Endothelial cell of umbilical vein (primary cell): ENCODE data around the gene HOXA4. TPM values are rescaled to one million over a fixed set of nuclear protein-coding genes. Genes with fewer than 3 reads are reported as not detected.
A peak's percentile ranks its signal among the peaks of the same experiment; 100 is the strongest.

ENCODE experiments used
- BruUV-seq: library from RNA; stranded (reverse); fragments of 400-500 nt; replicated peaks from 2 replicates; lab custom pipeline; 2021; lab: Mats Ljungman, UMichigan
- CTCF ChIA-PET: fragments of 300-600, 350-600 bp; sonication (Branson Sonifier 250); formaldehyde crosslinking; loops from one replicate; lab custom pipeline; 2021; ENCODE audit warnings: antibody characterized with exemption, inconsistent platforms; lab: Charles Lee
- POLR2A ChIA-PET: fragments of 300-600, 350-600 bp; sonication (Branson Sonifier 250); formaldehyde crosslinking; loops from one replicate; lab custom pipeline; 2021; ENCODE audit warnings: antibody characterized with exemption, inconsistent platforms; lab: Charles Lee
- DNase-seq: peaks from one replicate; pipeline ENCODE4 v3.0.0-alpha.2; 2011; ENCODE audit warnings: low read depth, low spot score
- FAIRE-seq: peaks from 2 replicates; lab custom pipeline; 2011; peaks lifted over from hg19 to GRCh38; lab: Jason Lieb, UNC
- H2AFZ ChIP-seq: 2 replicates; pipeline ENCODE4 v1.6.0; 2012; ENCODE audit warnings: low read depth, low read length, control low read depth, inconsistent platforms
- H3K27ac ChIP-seq: 2 replicates; pipeline ENCODE4 v1.5.1; 2011; ENCODE audit warnings: low read depth, mild to moderate bottlenecking, control low read depth, low read length, moderate library complexity; ENCODE audit not compliant: insufficient read depth
- H3K27me3 ChIP-seq, 2 experiments: 2 replicates each; pipeline versions ENCODE4 v1.6.0 to v1.6.1; 2011; ENCODE audit warnings: low read length in 2 of 2, mixed read lengths in 1 of 2; ENCODE audit not compliant: control insufficient read depth in 2 of 2, insufficient read depth in 2 of 2
- H3K36me3 ChIP-seq, 2 experiments: 2 replicates in 1 of 2; 3 replicates in 1 of 2; pipeline ENCODE4 v1.5.1; 2011; ENCODE audit warnings: low read length in 2 of 2, mild to moderate bottlenecking in 1 of 2, moderate library complexity in 1 of 2; ENCODE audit not compliant: control insufficient read depth in 2 of 2, insufficient read depth in 2 of 2; ENCODE audit errors: extremely low read depth in 1 of 2
- H3K4me1 ChIP-seq: 3 replicates; pipeline ENCODE4 v1.5.1; 2011; ENCODE audit warnings: mild to moderate bottlenecking, low read length; ENCODE audit not compliant: control insufficient read depth, insufficient read depth; ENCODE audit errors: extremely low read depth
- H3K4me2 ChIP-seq: 2 replicates; pipeline ENCODE4 v1.6.1; 2011; ENCODE audit warnings: low read length, control low read depth, mixed read lengths; ENCODE audit not compliant: insufficient read depth
- H3K4me3 ChIP-seq, 3 experiments: fragments of 200-600 bp in 1 of 3; sonication (generic), shearing (Covaris generic) in 1 of 3; replicated peaks in 1 of 3; 2 replicates each; pipeline ENCODE4 v1.5.1; 2011 to 2016; ENCODE audit warnings: control low read depth in 3 of 3, low read length in 3 of 3, mild to moderate bottlenecking in 2 of 3, inconsistent platforms in 1 of 3, low read depth in 1 of 3, moderate library complexity in 1 of 3; ENCODE audit not compliant: insufficient read depth in 1 of 3
- H3K79me2 ChIP-seq: 2 replicates; pipeline ENCODE4 v1.6.0; 2012; ENCODE audit warnings: low read length, inconsistent platforms; ENCODE audit not compliant: control insufficient read depth, insufficient read depth
- H3K9ac ChIP-seq: replicated peaks from 2 replicates; pipeline ENCODE3; 2011; ENCODE audit warnings: low read length, control low read depth; ENCODE audit not compliant: insufficient read depth; ENCODE audit errors: extremely low read depth
- H3K9me1 ChIP-seq: replicated peaks from 3 replicates; pipeline ENCODE4 v1.6.0; 2011; ENCODE audit warnings: mild to moderate bottlenecking, low read length; ENCODE audit not compliant: control insufficient read depth, insufficient read depth; ENCODE audit errors: extremely low read depth
- H3K9me3 ChIP-seq: replicated peaks from 2 replicates; pipeline ENCODE4 v1.5.1; 2012; ENCODE audit warnings: low read length, inconsistent platforms; ENCODE audit not compliant: control insufficient read depth, insufficient read depth
- H4K20me1 ChIP-seq: replicated peaks from 2 replicates; pipeline ENCODE3; 2011; ENCODE audit warnings: mild to moderate bottlenecking, low read length; ENCODE audit not compliant: control insufficient read depth, insufficient read depth; ENCODE audit errors: extremely low read depth
- EZH2 ChIP-seq: IDR thresholded peaks from 2 replicates; pipeline ENCODE4 v1.6.1; 2012; ENCODE audit warnings: borderline replicate concordance, low read depth, mild to moderate bottlenecking, moderate library complexity, low read length, inconsistent platforms; ENCODE audit not compliant: severe bottlenecking
- GATA2 ChIP-seq: IDR thresholded peaks from 2 replicates; pipeline ENCODE4 v1.7.0; 2011; ENCODE audit warnings: low read depth, mild to moderate bottlenecking, moderate library complexity, mixed read lengths, low read length; ENCODE audit not compliant: insufficient read length, insufficient read depth
- MAX ChIP-seq: IDR thresholded peaks from 2 replicates; pipeline ENCODE4 v1.6.1; 2011; ENCODE audit not compliant: insufficient read depth, insufficient read length
- MYC ChIP-seq: IDR thresholded peaks from one replicate; pipeline ENCODE4 v1.6.1; 2011; ENCODE audit warnings: mild to moderate bottlenecking, low read depth, low read length
- POLR2A ChIP-seq: IDR thresholded peaks from 2 replicates; pipeline ENCODE4 v1.6.1; 2012; ENCODE audit warnings: low read depth, mild to moderate bottlenecking, control low read depth, low read length
- POLR2AphosphoS5 ChIP-seq: IDR thresholded peaks from 2 replicates; pipeline ENCODE4 v1.6.1; 2012; ENCODE audit warnings: low read depth, mild to moderate bottlenecking, control low read depth, low read length, moderate library complexity; ENCODE audit not compliant: insufficient read depth
- dilution Hi-C: fragments of 300-500 bp; cut with MboI; formaldehyde crosslinking; loops from one replicate; pipeline ENCODE4 v1.15.0; 2019; ENCODE audit warnings: low sequenced_read_pairs; ENCODE audit not compliant: extremely low pct_ligation_motif_present
- intact Hi-C: fragments of 100-400 bp; cut with micrococcal nuclease; formaldehyde crosslinking; loops from one replicate; pipeline ENCODE4 v1.10.0; 2022
- polyA plus RNA-seq, 4 experiments: library from polyadenylated mRNA; depleted of rRNA in 3 of 4; stranded (reverse) in 3 of 4; unstranded in 1 of 4; fragments of >200 nt; gene quantifications; 2 replicates each; pipeline versions ENCODE4 v1.2.1 to v1.2.3, GENCODE V29; 2011 to 2012; ENCODE audit warnings: missing spikeins in 1 of 4
- total RNA-seq: library from RNA; stranded (reverse); gene quantifications from 2 replicates; pipeline ENCODE4 v1.2.3, GENCODE V29; 2021

Gene HOXA4
- total and polyA plus RNA-seq, 2 donors (not counting 3 experiments of a cell fraction or from before 2014, with no cell fraction given) = 4.9 to 8.1 TPM

- FAIRE-seq (no peak), DNase-seq (no peak)
- no TSS peak for BruUV-seq
- H3K79me2 ChIP-seq = peaks cover 98% of the 10 kb centered on the region
- H3K4me3 ChIP-seq = peak overlapping the region; percentile 54 to 85 (median 55)
- no peak overlapping the region for H2AFZ ChIP-seq
- peak overlapping the region; percentile 67 for H3K27ac ChIP-seq
- intact Hi-C loops (loop anchor here (2.0 kb wide), 1 partner anchor 15 kb away; the partner anchor contains the start of gene HOXA9), dilution Hi-C loops (loop anchor here (25.0 kb wide), 1 partner anchor 963 kb away; no protein-coding TSS in a partner anchor)
- CTCF ChIA-PET = interaction anchor here (1.0 to 5.6 kb wide), 19 partner anchors 9 to 780 kb away, joined by 3 to 83 read pairs (median 5); partner anchors contain the start of genes HOXA4 and HOXA9
- H4K20me1 ChIP-seq = no peaks in the 10 kb centered on the region
- peak overlapping the region; percentile 78 for H3K4me2 ChIP-seq
- peaks cover 0 to 8% of the 10 kb centered on the region in 2 experiments for H3K36me3 ChIP-seq
- H3K4me1 ChIP-seq = peaks cover 73% of the 10 kb centered on the region
- H3K9me1 ChIP-seq = no peaks in the 10 kb centered on the region
- TF ChIP-seq POLR2A = no peak
- no peak for TF ChIP-seq MAX
- no peak for TF ChIP-seq EZH2
- TF ChIP-seq MYC = no peak
- TF ChIP-seq POLR2AphosphoS5 = no peak
- no peak for TF ChIP-seq GATA2
- no peaks in the 10 kb centered on the region for H3K9me3 ChIP-seq
- POLR2A ChIA-PET = interaction anchor here (1.0 to 2.6 kb wide), 7 partner anchors 9 to 467 kb away, joined by 3 to 8 read pairs (median 3); partner anchors contain the start of gene HOXA9
- H3K27me3 ChIP-seq = no peaks in the 10 kb centered on the region
- H3K9ac ChIP-seq = peak overlapping the region; percentile 78
Observed at GRCh38 chr7:27149842-27150567, 19.4 kb upstream of the HOXA4 start.
